Measurements from ENCODE around the gene DNAH2. TPM values are rescaled to one million over a fixed set of nuclear protein-coding genes. Genes with fewer than 3 reads are reported as not detected.

DNAH2 gene
- total RNA-seq, 1 experiment from 2014 or later, result 2.0 TPM

GRCh38 chr17:7676533-7676932 lies 41.0 kb upstream of the DNAH2 start:
- ChIA-PET POLR2A (no interaction called here), CTCF (no interaction called here), RAD21 (ENCODE audit: low non-redundant PET in 1 of 2, low total read pairs in 2 of 2, uncharacterized antibody in 2 of 2, unreplicated experiment in 2 of 2) (no interaction called here)
- intact Hi-C loops (cut with micrococcal nuclease), result no loop called here
- Histone ChIP-seq H3K9ac (ENCODE audit: low read length) (no peak overlapping the region), H3K9me3 (ENCODE audit: control insufficient read depth in 1 of 2, insufficient read depth in 1 of 2, low read depth in 1 of 2, low read length in 2 of 2) (peaks cover 0 to 5% of the 10 kb centered on the region in 2 experiments; a peak in 1 of 4 replicates), H3K9me2 (ENCODE audit: insufficient read depth) (no peaks in the 10 kb centered on the region), H3K79me2 (ENCODE audit: insufficient read depth, low read length) (peaks cover 8% of the 10 kb centered on the region; the same call in 1 of the 2 replicates), H3K4me2 (ENCODE audit: low read length) (no peak overlapping the region), H3K27me3 (ENCODE audit: insufficient read depth, low read length) (no peaks in the 10 kb centered on the region), H3K4me1 (ENCODE audit: control insufficient read depth in 1 of 2, insufficient read depth in 2 of 2, low read length in 2 of 2) (no peaks in the 10 kb centered on the region), H4K20me1 (ENCODE audit: insufficient read depth) (no peaks in the 10 kb centered on the region), H3K36me3 (ENCODE audit: control insufficient read depth in 1 of 2, insufficient read depth in 2 of 2, low read length in 2 of 2) (peaks cover 19 to 24% of the 10 kb centered on the region in 2 experiments), H2AFZ (ENCODE audit: low read depth, low read length, poor library complexity, severe bottlenecking) (no peak overlapping the region), H3K4me3 (replicated peaks in 1 of 2; ENCODE audit: low read depth in 1 of 2, low read length in 2 of 2) (no peak overlapping the region), H3K27ac (ENCODE audit: low read depth, low read length) (no peak overlapping the region)
- TF ChIP-seq CBX3 (IDR thresholded peaks at IDR 0.05; ENCODE audit: low read depth) (no peak), SP1 (IDR thresholded peaks at IDR 0.05; ENCODE audit: low read depth) (no peak), ZNF274 (IDR thresholded peaks at IDR 0.05; ENCODE audit: low read depth, low read length) (no peak), ATF3 (IDR thresholded peaks at IDR 0.05) (no peak), SRF (IDR thresholded peaks at IDR 0.05; ENCODE audit: low read depth) (no peak), MAX (IDR thresholded peaks at IDR 0.05) (no peak), EGR1 (IDR thresholded peaks at IDR 0.05; ENCODE audit: low read depth) (no peak), POLR2A (IDR thresholded peaks at IDR 0.05; ENCODE audit: borderline replicate concordance, extremely low read depth, insufficient read depth, insufficient read length) (no peak), CTCF (IDR thresholded peaks at IDR 0.05 in 2 of 3, conservative IDR thresholded peaks at IDR 0.05 in 1 of 3; ENCODE audit: borderline replicate concordance in 1 of 3, insufficient read depth in 1 of 3, low read depth in 2 of 3, low read length in 2 of 3) (no peak), TCF7L2 (IDR thresholded peaks at IDR 0.05; ENCODE audit: borderline replicate concordance, extremely low read depth, insufficient read depth, insufficient read length) (no peak), CEBPB (IDR thresholded peaks at IDR 0.05; ENCODE audit: low read depth) (no peak), ZBTB33 (IDR thresholded peaks at IDR 0.05; ENCODE audit: extremely low read depth, insufficient replicate concordance, low read length) (no peak), EZH2 (IDR thresholded peaks at IDR 0.05) (no peak), POLR2AphosphoS5 (IDR thresholded peaks at IDR 0.05; ENCODE audit: low read depth, low read length) (no peak), YY1 (IDR thresholded peaks at IDR 0.05; ENCODE audit: extremely low read depth, insufficient replicate concordance, low read depth, low read length) (no peak), RAD21 (IDR thresholded peaks at IDR 0.05; ENCODE audit: low read depth) (no peak), FOSL1 (IDR thresholded peaks at IDR 0.05; ENCODE audit: low read depth) (no peak), JUND (IDR thresholded peaks at IDR 0.05) (no peak), EZH2phosphoT487 (IDR thresholded peaks at IDR 0.05; ENCODE audit: borderline replicate concordance) (no peak), ELF1 (IDR thresholded peaks at IDR 0.05; ENCODE audit: borderline replicate concordance, low read depth) (no peak)
- ATAC-seq (no peak), DNase-seq (ENCODE audit: low read depth, low spot score) (no peak)
- no TSS peak for BruUV-seq (replicated peaks)
